GM18526 (cell line): Measurements from ENCODE around the gene RNASE1.

ENCODE experiments used
- POLR2A ChIP-seq: IDR thresholded peaks from 3 replicates; pipeline ENCODE4 v1.6.1; 2011; ENCODE audit not compliant: insufficient read length; ENCODE audit errors: extremely low read depth

Gene RNASE1

DNA sequence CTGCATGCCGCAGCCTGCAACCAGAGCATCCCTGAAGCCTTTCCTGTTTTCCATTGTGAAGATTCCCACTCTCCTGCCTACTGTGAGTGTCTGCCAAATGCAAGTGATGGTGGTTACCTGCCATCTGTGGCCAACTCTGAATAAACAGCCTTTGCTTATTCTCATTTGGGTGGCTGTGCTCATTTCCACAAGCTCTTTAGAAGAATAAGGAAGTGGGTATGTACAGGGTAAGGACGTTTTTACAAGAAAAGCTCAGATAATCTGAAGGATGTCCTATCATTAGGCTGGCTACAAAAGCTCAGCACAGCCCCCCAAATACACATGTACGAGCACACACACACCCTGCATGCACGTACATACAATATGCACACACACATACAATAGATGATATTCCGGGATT, 7.3 kb upstream of the RNASE1 start:
- TF ChIP-seq POLR2A, result no peak

DNA sequence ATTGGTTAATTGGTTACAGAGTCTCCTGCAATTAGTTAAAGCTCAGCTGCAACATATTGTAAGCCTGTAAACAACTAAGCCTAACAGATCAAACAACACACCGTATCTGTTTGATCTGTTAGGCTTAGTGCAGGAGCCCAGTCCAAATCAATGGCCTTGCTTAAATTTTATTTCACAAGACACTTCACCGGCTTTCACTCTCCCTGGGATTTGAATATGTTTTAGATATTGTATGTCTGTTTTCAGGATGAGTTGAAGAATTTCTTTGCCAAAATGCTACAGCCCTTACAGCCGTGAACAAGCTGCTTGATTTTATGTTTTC, 5.5 kb upstream of the RNASE1 start:
- no peak for TF ChIP-seq POLR2A

DNA sequence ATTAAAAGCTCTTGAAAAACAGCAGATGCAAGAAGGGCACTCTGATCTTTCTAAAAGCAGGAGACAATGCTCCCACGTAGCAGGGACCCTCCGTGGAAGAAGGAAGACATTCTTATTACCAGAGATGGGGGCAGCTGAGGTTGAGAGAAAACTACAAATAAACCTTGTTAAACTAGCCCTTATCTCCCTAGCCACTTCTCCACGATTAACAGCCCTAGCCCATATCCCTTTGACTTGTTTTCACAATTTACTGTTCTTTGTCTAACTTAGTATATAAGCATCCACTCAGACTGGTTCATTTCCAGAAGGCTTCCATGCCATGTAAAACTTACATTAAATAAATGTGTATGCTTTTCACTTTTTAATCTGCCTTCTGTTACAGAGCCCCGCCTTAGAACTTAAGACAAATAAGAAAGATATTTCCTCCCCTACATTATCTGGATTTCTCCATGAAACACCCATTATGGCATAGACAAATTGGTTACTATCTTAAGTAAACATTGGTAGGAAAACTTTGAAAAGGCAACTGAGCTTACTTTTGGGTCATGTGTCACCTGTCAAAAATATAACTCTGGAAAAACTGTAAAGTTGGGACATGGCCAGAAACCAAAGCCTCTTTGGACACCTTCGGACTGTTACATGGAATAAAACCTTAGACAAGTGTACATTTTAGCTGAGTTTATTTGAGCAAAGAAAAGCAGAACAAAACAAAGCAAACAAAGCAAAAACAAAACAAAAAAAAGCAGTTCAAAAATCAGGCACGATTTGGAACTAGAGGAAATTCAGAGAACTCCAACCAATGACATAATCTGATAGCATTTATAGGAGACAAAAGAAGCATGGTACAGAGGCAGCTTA, 4.9 kb upstream of the RNASE1 start:
- TF ChIP-seq POLR2A, result no peak

DNA sequence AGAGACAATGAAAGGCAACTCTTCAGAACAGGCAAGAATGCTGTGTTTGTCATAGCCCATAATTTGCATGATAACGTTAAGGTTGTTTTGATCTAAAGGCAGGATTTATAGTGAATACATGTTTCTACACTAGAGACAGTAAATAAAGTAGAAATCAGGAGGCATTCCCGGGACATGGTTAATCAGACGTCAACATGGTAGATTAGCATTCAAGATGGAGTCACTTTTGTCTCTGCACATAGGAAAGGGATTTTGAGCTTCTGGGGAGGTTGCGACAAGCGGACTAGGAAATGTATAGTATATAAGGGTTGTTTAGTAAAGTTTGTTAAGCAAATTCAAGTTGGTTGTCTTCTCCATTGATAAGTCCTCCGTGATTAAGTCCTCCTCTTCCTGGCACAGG, 2.8 kb upstream of the RNASE1 start:
- TF ChIP-seq POLR2A, result no peak

DNA sequence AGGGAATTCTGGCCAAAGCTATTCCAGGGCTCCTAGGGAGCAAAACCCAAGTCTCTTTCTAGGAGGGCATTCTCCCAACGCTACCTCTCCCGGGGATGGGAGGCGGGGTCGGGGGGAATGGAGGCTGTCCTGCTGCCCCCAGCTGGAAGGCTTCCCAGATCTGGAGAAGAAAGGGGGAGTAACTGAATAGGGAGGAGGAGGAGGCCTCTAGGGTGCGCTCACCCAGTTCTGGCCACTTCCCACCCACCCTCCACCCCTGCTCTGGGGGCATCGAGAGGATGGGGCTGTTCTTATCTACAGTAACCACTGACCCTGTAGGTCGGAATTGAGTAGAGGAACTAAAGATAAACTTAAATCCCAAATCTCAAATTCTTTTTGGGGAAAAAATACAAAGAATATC, 579 bp upstream of the RNASE1 start:
- TF ChIP-seq POLR2A, result no peak

DNA sequence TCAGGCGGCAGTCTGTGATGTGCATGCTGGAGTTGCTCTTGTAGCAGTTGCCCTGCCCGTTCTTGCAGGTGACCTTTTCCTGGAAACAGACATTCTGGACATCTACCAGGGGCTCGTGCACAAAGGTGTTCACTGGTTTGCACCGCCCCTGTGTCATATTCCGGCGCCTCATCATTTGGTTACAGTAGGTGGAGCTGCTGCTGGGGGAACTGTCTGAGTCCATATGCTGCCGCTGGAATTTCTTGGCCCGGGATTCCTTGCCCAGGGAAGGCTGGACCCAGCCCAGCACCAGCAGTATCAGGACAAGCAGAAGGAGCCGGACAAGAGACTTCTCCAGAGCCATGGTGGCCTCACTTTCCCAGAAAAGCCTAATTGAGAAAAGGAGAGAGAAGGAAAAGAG, 918 bp downstream of the RNASE1 start:
- no peak for TF ChIP-seq POLR2A

DNA sequence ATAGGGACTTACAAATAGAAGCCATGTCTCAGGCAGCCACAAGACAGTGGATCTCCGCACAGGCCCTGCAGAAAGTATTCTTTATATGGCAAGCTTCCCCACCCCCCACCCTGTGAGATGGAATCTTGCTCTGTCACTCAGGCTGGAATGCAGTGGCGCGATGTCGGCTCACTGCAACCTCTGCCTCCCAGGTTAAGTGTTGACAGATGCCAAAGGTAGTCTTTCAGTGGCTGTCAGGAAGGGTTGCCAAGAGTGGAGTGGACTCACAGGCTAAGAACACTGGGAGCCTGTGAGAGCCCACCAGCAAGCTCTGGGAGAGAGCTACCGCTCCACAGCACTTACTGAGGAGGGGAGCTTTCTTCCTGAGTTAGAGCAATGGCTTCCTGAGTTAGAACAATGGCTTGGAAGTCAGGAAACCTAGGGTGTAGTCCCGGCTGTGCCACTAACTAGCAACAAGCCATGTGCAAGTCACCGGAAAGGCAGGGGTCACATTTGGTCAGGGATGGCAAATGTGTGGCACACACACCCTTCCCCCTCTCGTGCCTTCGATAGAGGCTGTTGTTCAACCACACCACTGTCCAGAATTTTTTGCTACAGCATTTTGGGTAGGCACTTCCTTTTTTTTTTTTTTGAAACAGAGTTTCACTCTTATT, 2.6 kb downstream of the RNASE1 start:
- no peak for TF ChIP-seq POLR2A

DNA sequence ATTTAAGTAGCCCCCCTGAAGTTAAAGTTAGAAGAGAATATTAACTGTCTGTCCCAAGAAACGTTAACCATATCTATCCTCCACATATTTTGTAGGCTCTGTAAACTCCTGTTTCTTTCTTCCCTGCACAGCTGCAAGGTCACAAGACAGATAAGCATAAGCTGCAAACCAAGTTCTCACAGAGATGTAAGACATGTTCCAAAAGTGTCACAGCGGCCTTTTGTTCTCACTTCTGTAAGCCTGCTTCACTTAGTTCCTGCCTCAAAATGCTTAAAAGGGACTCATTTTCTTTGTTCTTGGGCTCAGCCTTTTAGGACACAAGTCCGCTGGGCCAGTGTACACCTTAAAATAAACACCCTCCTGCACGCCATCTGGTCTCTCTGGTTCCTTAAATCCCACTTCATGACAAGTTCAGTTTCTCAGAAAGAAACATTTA, 3.2 kb downstream of the RNASE1 start:
- no peak for TF ChIP-seq POLR2A

DNA sequence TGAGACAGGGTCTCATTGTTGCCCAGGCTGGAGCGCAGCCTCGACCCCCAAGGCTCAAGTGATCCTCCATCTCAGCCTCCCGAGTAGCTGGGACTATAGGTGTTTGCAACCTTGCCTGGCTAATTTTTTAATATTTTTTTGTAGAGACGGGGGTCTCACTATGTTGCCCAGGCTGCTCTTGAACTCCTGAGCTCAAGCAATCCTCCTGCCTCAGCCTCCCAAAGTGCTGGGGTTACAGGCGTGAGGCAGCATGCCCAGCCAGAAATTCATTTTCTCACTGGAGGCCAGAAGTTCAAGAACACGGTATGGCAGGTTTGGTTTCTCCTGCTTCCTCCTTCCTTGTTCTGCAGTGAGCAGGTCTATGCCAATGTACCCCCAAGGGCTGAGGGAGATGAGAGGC, 3.7 kb downstream of the RNASE1 start:
- TF ChIP-seq POLR2A, result no peak

DNA sequence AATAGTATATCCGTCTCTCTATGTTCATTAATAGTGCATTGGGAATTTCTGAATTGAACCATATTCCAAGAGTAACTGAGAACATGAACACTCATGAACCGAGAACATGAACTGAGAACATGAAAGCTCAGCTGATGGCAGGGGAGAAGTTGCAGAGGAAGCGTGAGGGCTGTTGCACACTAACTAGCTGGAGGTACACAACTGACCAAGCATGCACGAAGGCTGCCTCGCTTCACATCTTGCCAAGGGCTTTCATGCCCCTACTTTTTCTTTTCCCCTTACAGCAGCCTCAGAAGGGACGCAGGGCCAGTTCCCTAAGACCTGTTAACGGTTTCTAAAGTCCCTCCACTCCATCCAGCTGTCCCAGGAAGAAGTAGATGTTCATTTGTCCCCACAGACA, 4.3 kb downstream of the RNASE1 start:
- TF ChIP-seq POLR2A, result no peak

DNA sequence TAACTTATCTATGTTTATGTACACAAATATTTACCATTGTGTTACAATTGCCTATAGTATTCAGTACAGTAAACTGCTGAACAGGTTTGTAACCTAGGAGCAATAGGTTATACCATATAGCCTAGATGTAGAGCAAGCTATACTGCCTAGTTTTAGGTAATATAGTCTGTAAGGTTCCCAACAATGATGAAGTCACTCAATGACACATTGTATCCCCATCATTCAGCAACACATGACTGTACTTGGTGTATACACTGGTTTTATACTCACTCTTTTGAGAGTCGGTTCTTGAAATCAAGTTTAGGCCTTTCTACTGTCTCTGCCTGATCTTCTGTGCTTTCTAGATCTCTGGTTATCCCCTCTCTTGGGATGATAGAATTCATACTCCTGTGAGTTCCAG, 5.5 kb downstream of the RNASE1 start:
- no peak for TF ChIP-seq POLR2A

DNA sequence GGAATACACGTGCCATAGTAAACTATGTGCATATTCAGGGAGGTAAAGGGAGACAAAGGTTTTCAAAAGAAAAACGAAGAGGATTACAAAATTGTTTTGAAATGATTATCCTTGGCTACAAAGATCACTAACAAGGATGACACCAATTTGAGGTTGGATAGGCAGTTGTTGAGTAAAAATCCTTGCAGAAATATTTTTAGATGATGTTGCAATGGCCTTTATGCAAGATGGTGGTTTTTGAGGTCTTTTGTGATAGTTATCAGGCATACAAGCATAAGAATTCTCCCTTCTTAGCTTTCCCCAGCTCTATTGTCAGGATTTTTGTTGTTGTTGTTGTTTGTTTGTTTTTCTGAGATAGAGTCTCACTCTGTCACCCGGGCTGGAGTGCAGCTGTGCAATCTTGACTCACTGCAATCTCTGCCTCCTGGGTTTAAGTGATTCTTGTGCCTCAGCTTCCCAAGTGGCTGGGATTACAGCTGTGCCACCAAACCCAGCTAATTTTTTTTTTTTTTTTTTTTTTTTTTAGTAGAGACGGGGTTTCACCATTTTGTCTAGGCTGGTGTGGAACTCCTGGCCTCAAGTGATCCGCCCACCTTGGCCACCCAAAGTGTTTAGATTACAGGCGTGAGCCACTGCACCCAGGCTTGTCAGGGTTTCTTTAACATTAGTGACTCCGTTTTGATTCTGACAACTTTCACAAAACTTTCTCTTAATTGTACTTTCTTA, 7.8 kb downstream of the RNASE1 start:
- TF ChIP-seq POLR2A, result no peak

DNA sequence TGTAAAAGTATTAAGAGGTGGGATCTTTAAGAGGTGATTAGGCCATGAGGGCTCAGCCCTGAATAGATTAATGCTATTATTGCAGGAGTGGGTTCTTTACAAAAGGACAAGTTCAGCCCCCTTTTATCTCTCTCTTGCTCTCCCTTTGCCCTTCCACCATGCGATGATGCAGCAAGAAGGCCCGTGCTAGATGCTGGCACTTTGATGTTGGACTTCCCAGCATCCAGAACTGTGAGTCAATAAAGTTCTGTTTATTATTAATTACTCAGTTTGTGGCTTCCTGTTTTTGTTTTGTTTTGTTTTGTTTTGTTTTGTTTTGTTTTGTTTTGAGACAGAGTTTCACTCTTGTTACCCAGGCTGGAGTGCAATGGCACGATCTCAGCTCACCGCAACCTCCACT, 10.1 kb downstream of the RNASE1 start:
- no peak for TF ChIP-seq POLR2A

DNA sequence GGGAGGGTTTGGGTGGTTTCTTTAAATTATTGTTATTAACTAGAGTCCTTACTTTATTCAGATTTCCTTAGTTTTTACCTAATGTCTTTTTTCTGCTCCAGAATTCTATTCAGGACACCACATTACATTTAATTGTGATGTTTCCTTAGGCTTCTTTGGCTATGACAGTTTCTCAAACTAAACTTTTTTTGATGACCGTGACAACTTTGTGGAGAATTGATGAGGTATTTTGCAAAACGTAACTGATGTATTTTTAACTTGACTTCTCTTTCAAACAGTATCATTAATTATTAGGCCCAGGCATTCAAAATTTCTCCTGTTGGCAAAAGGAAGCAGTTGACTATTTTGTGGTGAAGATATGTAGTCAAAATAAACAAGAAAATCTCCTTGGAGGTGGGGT, 11.0 kb downstream of the RNASE1 start:
- no peak for TF ChIP-seq POLR2A

DNA sequence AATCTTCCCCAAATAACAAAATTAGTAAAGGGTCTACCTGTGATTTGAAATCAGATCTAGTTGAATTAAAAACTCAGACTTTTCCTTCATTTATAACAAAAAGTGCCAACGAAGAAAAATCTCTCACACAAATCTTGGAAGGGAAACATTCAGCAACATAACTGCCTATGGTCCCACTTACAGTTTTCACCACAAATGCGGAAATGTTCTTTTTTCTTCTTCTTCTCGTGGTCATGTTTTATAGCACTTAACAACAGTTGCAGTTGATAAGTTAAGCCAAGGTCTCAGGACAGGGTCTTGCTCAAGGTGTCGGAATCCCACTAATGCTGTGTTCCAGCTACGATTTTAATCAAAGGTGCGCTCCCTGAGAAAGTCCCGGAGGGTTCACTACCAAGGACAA, 11.5 kb downstream of the RNASE1 start:
- no peak for TF ChIP-seq POLR2A

DNA sequence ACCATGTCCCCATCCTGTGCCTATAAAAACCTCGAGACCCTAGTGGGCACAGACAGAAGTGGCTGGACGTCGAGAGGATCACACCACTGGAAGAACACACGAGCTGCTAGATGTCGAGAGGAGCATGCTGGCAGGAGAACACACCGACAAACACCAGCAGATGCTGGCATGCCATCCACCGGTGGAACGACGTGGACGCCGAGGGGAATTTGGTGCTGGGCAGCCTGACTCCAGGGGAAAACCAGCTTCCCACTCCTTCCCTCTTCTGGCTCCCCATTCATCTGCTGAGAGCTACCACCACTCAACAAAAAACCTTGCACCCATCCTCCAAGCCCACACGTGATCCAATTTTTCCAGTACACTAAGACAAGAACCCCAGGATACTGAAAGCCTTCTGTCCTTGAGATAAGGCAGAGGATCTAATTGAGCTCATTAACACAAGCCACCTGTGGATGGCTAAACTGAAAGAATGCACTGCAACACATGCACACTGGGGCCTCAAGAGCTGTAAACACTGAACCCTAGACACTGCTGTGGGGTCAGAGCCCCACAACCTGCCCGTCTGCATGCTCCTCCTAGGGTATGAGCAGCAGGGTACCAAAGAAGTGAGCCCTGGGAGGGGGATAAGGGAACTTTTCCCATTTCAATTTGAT, 12.1 kb downstream of the RNASE1 start:
- no peak for TF ChIP-seq POLR2A
